PFSK-1 (cell line): ENCODE results near the gene MGLL.

Source experiments
- FOXP2 ChIP-seq: optimal IDR thresholded peaks from 2 replicates; pipeline ENCODE3; 2011; ENCODE audit warnings: borderline replicate concordance, control low read depth, inconsistent platforms; ENCODE audit not compliant: insufficient read depth; ENCODE audit errors: extremely low read length, extremely low read depth
- POLR2AphosphoS5 ChIP-seq: IDR thresholded peaks from 2 replicates; pipeline ENCODE4 v1.6.1; 2012; ENCODE audit warnings: low read depth, mild to moderate bottlenecking, control low read depth, low read length, moderate library complexity
- SIN3A ChIP-seq: IDR thresholded peaks from 2 replicates; pipeline ENCODE4 v1.6.1; 2012; ENCODE audit warnings: mild to moderate bottlenecking, low read length, moderate library complexity, borderline replicate concordance; ENCODE audit not compliant: insufficient read depth
- TF ChIP-seq, protein P1 (sequence below), 2 experiments: IDR thresholded peaks; 2 replicates each; pipeline versions ENCODE4 v1.6.1 to v1.8.0; 2011 to 2012; ENCODE audit warnings: low read depth in 2 of 2, low read length in 2 of 2, control low read depth in 1 of 2, inconsistent platforms in 1 of 2, mild to moderate bottlenecking in 1 of 2, moderate library complexity in 1 of 2; ENCODE audit not compliant: insufficient read depth in 1 of 2

DNA sequence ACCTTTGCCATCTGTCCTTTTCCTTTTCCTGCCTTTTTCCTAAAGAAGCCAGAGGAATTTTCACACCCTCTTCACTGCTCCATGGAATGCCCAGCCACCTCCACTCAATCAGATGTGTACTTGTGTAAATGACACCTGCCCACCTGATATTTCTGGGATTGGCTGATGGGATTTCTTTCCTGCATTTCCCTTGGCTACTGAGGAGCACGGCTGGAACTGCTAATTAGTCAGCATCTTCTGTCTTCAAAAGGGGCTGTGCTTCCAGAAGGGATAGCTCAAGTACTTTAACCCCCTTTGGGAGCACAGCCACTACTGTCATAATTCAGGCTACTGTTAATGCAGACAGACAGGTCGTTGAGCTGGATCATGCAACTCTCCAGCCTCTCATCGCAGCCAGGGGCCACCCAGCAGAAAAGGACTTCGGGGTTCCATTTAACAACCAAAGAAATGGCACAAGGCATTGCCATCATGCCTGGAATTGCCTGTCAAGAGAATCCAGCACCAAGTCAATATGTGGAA, 38.6 kb downstream of the MGLL start:
- TF ChIP-seq, protein P1, sequence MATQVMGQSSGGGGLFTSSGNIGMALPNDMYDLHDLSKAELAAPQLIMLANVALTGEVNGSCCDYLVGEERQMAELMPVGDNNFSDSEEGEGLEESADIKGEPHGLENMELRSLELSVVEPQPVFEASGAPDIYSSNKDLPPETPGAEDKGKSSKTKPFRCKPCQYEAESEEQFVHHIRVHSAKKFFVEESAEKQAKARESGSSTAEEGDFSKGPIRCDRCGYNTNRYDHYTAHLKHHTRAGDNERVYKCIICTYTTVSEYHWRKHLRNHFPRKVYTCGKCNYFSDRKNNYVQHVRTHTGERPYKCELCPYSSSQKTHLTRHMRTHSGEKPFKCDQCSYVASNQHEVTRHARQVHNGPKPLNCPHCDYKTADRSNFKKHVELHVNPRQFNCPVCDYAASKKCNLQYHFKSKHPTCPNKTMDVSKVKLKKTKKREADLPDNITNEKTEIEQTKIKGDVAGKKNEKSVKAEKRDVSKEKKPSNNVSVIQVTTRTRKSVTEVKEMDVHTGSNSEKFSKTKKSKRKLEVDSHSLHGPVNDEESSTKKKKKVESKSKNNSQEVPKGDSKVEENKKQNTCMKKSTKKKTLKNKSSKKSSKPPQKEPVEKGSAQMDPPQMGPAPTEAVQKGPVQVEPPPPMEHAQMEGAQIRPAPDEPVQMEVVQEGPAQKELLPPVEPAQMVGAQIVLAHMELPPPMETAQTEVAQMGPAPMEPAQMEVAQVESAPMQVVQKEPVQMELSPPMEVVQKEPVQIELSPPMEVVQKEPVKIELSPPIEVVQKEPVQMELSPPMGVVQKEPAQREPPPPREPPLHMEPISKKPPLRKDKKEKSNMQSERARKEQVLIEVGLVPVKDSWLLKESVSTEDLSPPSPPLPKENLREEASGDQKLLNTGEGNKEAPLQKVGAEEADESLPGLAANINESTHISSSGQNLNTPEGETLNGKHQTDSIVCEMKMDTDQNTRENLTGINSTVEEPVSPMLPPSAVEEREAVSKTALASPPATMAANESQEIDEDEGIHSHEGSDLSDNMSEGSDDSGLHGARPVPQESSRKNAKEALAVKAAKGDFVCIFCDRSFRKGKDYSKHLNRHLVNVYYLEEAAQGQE (IDR thresholded peaks at IDR 0.05; ENCODE audit: insufficient read depth in 1 of 2, low read depth in 2 of 2, low read length in 2 of 2) = no peak
- no peak for TF ChIP-seq FOXP2
- no peak for TF ChIP-seq SIN3A
- no peak for TF ChIP-seq POLR2AphosphoS5
